ENCODE data around the gene FLRT2.

FLRT2 gene

DNA sequence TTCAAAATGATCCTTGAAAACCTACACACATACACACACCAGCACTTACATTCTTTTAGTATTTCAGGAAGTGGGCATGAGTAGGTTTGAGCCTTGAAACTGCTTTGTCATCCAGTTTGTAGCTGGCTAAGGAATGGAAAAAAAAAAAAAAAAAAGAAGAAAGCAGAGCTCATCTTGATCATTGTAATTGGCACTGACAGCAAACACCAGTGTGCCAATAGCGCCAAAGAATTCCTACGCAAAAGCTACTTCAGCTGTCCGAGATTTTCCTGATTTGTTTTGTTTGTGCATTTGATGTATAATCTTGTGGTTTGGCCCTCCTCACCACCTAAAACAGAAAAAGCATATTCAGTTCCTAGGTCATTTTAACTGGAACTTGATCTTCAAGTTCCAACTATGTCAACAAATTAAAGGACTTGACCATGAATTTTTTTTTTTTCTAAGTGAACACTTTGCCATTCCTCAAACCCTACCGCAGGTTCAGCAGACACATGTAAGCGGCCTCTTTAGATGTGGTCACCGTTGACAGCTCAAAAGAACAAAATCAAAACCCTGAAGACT lies 57.3 kb downstream of the FLRT2 start:
- no peak for ATAC-seq
- Mint-ChIP-seq H3K9me3 (no peaks in the 10 kb centered on the region), H3K4me1 (no peaks in the 10 kb centered on the region), H3K27ac (no peak overlapping the region), H3K36me3 (no peaks in the 10 kb centered on the region), H3K27me3 (no peaks in the 10 kb centered on the region), H3K4me3 (no peak overlapping the region)

DNA sequence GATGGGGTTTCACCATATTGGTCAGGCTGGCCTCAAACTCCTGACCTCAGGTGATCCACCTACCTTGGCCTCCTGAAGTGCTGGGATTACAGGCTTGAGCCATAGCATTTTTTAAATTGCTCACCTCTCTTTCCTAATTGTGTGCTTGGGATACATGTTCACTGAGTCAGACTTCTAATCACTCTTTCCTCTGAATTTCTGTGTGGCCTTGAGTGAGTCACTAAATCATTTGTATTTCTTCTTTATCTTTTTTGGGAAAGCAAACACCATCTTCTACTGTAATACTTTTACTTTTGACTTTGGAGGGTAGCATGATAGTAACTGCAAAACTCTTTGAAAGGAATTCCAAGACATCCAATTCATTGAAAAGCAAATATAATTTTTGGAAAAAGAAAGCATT lies 60.8 kb downstream of the FLRT2 start:
- no peak overlapping the region for H3K4me3 Mint-ChIP-seq
- H3K4me1 Mint-ChIP-seq: no peaks in the 10 kb centered on the region
- no peak overlapping the region for H3K27ac Mint-ChIP-seq
- peaks cover 3% of the 10 kb centered on the region for H3K9me3 Mint-ChIP-seq
- no peaks in the 10 kb centered on the region for H3K36me3 Mint-ChIP-seq
- ATAC-seq: no peak
- no peaks in the 10 kb centered on the region for H3K27me3 Mint-ChIP-seq

DNA sequence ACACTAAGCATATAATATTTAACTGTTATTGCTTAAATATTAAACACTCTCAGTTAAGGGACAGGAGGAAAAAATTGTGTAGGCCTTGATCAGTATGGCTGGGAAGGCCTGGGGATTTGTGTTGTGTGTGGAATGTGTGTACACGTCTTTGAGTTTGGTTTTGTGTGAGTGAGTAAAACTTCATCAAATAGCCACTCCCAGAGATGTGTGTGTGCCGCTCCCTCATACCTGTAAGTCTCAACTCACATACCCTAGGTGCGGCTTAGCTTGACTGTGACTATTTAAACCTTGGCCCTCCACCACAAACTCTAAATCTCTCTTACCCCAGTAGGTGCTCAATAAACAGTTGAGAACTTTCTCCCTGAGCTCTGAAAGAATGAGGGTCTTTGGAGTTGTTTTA lies 64.3 kb downstream of the FLRT2 start:
- Mint-ChIP-seq H3K4me1 (no peaks in the 10 kb centered on the region), H3K36me3 (no peaks in the 10 kb centered on the region), H3K4me3 (no peak overlapping the region), H3K27me3 (no peaks in the 10 kb centered on the region), H3K27ac (no peak overlapping the region), H3K9me3 (peaks cover 3% of the 10 kb centered on the region)
- ATAC-seq: no peak

DNA sequence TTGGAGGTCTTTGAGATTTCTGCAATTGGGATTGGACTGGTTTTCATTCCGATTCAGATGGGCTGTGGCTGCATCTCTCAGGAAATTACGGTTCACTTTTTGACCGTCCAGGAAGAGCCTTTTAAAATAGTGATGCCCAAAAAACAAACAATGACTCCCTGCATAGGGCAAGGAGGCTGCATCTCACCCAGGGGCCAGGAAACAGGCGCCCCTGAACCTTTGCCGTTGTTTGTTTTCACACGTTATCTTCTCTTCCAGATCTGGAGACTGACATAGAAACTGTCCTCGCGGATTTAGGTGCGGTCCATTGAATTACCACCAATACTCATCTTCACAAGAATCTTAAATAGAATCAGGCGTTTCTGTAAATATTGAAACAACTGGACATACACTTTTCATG lies 66.0 kb downstream of the FLRT2 start:
- Mint-ChIP-seq H3K27me3 (no peaks in the 10 kb centered on the region), H3K9me3 (peaks cover 7% of the 10 kb centered on the region)

DNA sequence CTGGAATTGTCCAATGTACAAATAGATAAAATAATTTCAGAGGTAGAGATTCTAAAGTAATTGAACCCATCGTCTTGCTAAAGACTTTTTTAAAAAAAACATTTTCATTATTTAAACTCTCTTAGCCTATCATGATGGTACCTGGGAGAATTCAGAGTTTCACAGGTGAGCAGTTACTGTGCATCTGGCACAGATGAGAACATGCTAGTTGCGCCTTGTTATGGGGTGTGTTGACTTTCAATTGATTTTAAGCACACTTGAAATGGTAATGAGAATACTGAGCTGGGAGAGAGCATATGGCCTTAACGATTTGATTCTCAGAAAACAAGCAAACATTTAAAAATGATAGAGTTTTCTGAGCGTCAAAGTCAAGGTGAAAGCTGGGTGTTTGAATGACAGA lies 66.6 kb downstream of the FLRT2 start:
- no peak overlapping the region for H3K27ac Mint-ChIP-seq
- H3K36me3 Mint-ChIP-seq: no peaks in the 10 kb centered on the region
- H3K9me3 Mint-ChIP-seq: peaks cover 8% of the 10 kb centered on the region
- H3K4me1 Mint-ChIP-seq: no peaks in the 10 kb centered on the region
- no peak overlapping the region for H3K4me3 Mint-ChIP-seq
- H3K27me3 Mint-ChIP-seq: no peaks in the 10 kb centered on the region
- ATAC-seq: no peak

More for the DNA sequence above, 66.0 kb downstream of the FLRT2 start:
- Mint-ChIP-seq H3K4me3 (no peak overlapping the region), H3K36me3 (no peaks in the 10 kb centered on the region), H3K27ac (no peak overlapping the region), H3K4me1 (no peaks in the 10 kb centered on the region)
- no peak for ATAC-seq

DNA sequence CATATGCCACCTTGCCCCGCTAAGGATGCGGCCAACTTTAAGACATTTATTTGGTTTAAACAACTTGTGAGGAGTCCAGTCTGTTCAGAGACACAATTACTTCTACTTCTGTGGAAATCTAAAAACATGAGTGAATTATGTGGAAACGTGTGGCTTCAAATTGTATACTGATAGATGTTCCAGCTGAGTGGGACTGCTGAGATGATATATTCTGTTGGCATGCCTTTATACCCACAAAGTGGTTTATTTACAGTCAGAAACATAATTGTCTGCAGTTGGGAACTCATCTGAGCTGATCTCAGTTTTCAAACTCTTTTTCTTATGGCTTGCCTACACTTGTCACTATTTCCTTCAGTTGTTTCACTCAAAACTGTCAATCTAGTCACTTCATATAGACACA lies 67.8 kb downstream of the FLRT2 start:
- no peaks in the 10 kb centered on the region for H3K36me3 Mint-ChIP-seq
- no peaks in the 10 kb centered on the region for H3K27me3 Mint-ChIP-seq
- no peak overlapping the region for H3K4me3 Mint-ChIP-seq
- no peak overlapping the region for H3K27ac Mint-ChIP-seq
- ATAC-seq: no peak
- H3K4me1 Mint-ChIP-seq: no peaks in the 10 kb centered on the region
- H3K9me3 Mint-ChIP-seq: peaks cover 8% of the 10 kb centered on the region

DNA sequence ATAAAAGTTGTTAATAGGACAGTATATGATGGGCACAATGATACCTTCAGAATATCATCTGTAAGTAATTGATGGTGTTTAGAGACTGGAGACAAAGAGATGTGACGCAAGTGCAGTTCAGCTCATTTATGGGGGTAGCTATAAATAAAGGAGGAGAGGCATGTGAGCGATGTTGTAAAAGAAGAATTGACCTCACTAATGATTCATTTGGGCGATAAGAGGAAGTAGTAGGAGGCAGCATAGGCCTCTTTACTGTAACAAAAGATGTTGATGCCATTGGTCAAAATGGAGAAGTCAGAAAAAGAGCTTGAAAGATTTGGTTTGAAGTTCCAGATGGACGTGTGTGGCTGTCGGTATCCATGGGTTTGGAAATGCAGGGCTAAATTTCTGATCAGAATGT lies 70.0 kb downstream of the FLRT2 start:
- no peak for ATAC-seq
- Mint-ChIP-seq H3K9me3 (peaks cover 6% of the 10 kb centered on the region), H3K27me3 (no peaks in the 10 kb centered on the region), H3K4me3 (no peak overlapping the region), H3K36me3 (no peaks in the 10 kb centered on the region), H3K27ac (no peak overlapping the region), H3K4me1 (no peaks in the 10 kb centered on the region)

DNA sequence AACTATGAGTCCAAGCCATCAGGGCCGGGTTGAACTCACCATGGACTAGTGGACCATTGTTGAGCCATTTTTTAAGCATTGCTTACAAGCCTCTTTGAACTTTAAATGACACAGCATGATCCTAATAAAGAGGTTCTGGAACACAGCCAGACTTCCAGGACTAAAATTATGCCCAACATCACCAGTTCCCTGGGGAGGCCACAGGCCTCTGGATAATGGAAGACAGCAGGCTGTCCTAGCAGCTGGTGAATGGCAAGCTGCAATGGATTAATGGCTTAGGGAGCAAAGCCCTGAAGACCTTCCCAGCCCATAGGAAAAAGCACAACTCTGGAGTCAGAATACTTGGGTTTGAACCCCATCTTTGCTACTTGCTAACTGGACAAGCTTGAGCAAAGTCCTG lies 71.3 kb downstream of the FLRT2 start:
- no peak overlapping the region for H3K4me3 Mint-ChIP-seq

DNA sequence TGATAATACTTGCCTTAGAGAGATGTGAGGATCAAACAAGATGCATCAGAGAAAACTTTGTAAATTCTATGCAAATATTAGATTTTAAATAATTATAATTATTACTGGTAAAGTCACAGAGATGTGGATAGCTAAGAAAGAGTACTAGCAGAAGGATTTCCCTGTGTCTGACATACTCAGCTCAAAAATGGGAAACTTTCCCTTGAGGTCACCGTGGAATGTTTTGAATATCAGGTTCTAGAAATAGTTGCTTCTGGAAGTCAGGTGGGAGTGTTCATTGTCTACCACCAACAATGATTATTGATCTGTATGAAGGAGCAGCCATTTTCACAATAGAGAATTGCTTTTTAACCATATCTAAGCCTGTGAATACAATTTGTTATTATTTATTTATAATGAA lies 71.7 kb downstream of the FLRT2 start:
- Mint-ChIP-seq H3K4me1 (no peaks in the 10 kb centered on the region), H3K4me3 (no peak overlapping the region), H3K27ac (no peak overlapping the region), H3K36me3 (no peaks in the 10 kb centered on the region), H3K27me3 (no peaks in the 10 kb centered on the region), H3K9me3 (peaks cover 5% of the 10 kb centered on the region)
- ATAC-seq: no peak

More for the DNA sequence above, 71.3 kb downstream of the FLRT2 start:
- ATAC-seq: no peak
- H3K27me3 Mint-ChIP-seq: no peaks in the 10 kb centered on the region
- no peak overlapping the region for H3K27ac Mint-ChIP-seq
- no peaks in the 10 kb centered on the region for H3K4me1 Mint-ChIP-seq
- no peaks in the 10 kb centered on the region for H3K36me3 Mint-ChIP-seq
- H3K9me3 Mint-ChIP-seq: peaks cover 5% of the 10 kb centered on the region

DNA sequence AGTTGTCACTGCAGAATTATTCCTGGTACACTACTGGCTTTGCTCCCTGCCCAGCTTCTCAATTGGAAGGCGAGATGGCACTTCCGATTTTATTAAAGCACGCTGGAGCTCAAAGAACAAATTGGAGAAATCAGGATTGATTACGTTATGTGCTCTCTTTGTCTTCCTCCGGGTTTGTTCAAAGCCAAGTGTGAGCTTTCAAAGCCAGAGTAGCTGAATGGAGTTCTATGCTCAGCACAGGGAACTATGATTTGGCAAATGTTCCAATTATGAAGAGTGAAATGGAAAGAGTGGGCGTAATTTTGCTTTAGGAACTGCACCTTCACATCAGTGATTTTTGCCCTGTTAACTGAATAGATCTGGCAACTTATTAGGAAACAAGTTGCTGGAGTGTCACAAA lies 72.4 kb downstream of the FLRT2 start:
- peaks cover 5% of the 10 kb centered on the region for H3K9me3 Mint-ChIP-seq
- ATAC-seq: no peak
- H3K27ac Mint-ChIP-seq: no peak overlapping the region
- no peaks in the 10 kb centered on the region for H3K27me3 Mint-ChIP-seq
- no peaks in the 10 kb centered on the region for H3K4me1 Mint-ChIP-seq
- no peak overlapping the region for H3K4me3 Mint-ChIP-seq
- no peaks in the 10 kb centered on the region for H3K36me3 Mint-ChIP-seq

DNA sequence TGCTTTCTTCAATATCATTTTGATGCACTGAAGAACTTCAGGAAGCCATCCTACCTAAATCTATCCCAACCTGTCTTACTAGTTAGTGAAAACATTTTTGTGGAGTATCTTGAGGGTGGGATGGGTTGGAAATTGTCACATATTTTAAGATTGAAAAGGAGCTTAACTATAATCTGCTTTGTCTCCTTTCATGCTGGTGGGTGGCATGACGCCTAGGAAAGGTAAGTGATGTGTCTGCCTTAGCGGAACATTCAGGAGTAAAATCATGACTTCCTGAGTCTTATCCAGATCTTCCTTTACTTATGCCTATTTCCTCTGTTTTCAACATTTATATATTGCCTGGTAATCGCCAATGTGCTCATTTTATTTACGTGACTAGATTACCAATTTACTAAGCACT lies 74.1 kb downstream of the FLRT2 start:
- Mint-ChIP-seq H3K4me3 (no peak overlapping the region), H3K36me3 (no peaks in the 10 kb centered on the region), H3K27ac (no peak overlapping the region), H3K27me3 (no peaks in the 10 kb centered on the region), H3K9me3 (peaks cover 5% of the 10 kb centered on the region), H3K4me1 (no peaks in the 10 kb centered on the region)
- ATAC-seq: no peak

DNA sequence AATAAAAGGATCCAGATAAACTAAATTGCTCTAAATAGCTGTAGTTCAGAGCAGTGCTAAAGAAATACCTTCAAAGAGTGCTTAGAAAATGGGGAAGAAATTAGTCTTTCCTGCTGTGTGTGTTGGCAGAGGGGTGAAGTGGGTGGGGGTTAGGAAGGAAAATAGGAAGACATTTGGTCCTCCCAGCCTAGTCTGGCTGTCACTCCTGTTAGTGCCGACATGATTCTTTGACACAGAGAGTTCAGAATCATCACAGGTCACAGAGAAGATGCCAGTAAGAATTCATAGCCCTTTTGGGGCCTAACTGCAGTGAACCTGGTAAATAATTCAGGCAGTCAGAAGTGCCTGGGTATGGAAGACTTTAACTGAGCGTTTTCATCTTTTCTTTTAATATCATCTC lies 74.8 kb downstream of the FLRT2 start:
- Mint-ChIP-seq H3K27me3 (no peaks in the 10 kb centered on the region), H3K4me1 (no peaks in the 10 kb centered on the region), H3K4me3 (no peak overlapping the region), H3K27ac (no peak overlapping the region), H3K36me3 (no peaks in the 10 kb centered on the region), H3K9me3 (peaks cover 5% of the 10 kb centered on the region)
- ATAC-seq: no peak

DNA sequence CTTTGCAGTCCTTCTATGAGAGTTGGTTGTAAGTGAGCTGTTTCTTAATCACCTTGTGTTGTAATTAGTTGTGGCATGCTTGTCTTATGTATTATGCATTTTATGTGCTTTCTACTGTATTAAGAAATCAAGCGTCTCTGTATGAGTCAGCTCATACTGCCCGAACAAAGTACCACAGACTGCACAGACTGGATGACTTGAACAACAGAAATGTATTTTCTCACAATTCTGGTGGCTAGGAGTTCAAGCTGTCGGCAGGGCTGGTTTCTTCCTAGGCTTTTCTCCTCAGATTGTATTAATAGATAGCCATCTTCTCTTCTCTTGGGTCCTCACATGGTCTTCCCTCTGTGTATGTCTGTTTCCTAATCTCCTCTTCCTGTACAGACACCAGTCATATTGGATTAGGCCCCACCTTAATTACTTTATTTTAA lies 77.7 kb downstream of the FLRT2 start:
- Mint-ChIP-seq H3K9me3 (peaks cover 7% of the 10 kb centered on the region), H3K4me1 (no peaks in the 10 kb centered on the region), H3K36me3 (no peaks in the 10 kb centered on the region), H3K27ac (no peak overlapping the region), H3K27me3 (no peaks in the 10 kb centered on the region), H3K4me3 (no peak overlapping the region)
- no peak for ATAC-seq

DNA sequence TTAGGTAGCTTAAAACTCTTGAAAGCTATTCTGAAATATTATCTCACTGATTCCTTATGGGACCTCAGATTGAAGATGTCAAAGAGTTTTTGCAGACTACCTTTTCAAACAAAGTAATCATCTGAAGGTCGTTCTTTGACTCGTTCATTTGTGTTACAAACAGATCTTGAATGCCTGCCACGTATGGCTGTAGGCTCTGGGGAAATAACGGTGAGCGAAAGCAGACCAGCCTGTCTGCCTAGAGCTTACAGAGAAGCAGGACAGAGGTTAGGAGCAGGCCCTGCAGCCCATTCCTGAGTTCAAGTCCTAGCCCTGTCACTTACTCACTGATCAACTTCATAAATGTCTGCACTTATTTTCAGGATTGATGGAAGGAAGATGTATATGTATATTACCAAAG lies 83.6 kb downstream of the FLRT2 start:
- no peak for ATAC-seq
- Mint-ChIP-seq H3K27ac (no peak overlapping the region), H3K36me3 (no peaks in the 10 kb centered on the region)

DNA sequence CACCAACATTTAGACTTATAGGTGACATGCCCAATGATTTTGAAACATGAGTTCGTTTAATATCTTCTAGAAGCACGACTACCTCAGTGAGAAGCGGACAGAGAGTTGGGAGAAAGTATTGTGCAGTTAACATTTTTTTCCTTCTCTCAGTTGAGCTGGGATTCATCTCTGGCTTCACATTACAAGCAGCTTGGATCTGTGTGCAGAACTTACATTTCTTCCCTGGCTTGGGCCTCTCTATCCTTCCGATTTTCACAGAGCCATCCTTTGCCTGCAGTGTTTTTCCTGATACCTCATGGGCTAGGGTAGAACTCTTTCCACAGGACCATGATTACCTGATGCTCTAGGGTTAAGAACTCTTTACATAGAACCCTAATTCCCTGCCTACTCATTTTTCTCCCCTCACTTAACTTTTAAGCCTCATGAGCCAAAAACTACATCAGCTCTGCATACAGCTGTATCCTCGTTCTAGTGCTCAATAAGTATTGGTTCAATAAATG lies 86.5 kb downstream of the FLRT2 start:
- no peak for ATAC-seq
- Mint-ChIP-seq H3K4me3 (no peak overlapping the region), H3K9me3 (peaks cover 4% of the 10 kb centered on the region), H3K27me3 (no peaks in the 10 kb centered on the region), H3K36me3 (no peaks in the 10 kb centered on the region), H3K27ac (no peak overlapping the region), H3K4me1 (no peaks in the 10 kb centered on the region)

More for the DNA sequence above, 83.6 kb downstream of the FLRT2 start:
- Mint-ChIP-seq H3K4me3 (no peak overlapping the region), H3K4me1 (no peaks in the 10 kb centered on the region), H3K9me3 (peaks cover 7% of the 10 kb centered on the region), H3K27me3 (no peaks in the 10 kb centered on the region)

DNA sequence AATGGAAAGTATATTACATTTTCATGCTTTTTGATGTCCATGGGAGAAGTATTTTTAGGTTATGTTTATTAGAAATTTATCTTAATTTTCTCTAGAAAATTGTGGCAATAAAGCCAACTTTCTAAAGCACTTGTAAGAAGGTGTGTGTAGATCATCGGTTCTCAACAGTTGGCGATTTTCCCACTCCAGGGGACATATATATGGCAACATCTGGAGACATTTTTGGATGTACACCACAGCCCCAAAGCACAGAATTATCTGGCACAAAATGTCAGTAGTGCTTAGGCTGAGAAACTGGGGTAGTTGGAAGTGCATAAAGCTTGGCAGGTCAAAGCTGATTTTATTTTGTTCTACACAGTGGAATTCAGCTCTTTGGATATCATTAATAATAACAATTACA lies 86.9 kb downstream of the FLRT2 start:
- no peaks in the 10 kb centered on the region for H3K27me3 Mint-ChIP-seq
- H3K9me3 Mint-ChIP-seq: no peaks in the 10 kb centered on the region

DNA sequence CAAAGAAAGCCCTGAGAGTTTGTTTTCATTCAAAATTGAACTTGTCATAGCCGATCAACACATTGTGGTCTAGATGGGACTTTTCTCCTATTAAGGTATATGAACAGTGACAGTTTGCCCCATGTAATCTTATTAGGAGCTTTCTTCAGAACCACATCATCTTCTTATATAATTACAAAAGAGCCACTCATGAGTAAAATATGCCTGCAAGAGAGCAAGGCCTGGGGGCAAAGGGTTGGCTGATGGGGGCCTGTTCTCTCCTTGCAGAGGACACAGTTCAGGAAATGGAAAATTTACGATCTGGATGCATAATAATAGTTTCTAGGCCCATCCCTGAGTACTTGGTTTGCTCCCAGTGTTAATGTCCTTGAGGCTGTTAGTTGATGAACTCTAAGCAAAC lies 87.8 kb downstream of the FLRT2 start:
- H3K4me1 Mint-ChIP-seq: no peaks in the 10 kb centered on the region
- ATAC-seq: no peak
- H3K27ac Mint-ChIP-seq: no peak overlapping the region
- no peaks in the 10 kb centered on the region for H3K27me3 Mint-ChIP-seq
- H3K9me3 Mint-ChIP-seq: no peaks in the 10 kb centered on the region
- H3K36me3 Mint-ChIP-seq: no peaks in the 10 kb centered on the region
- H3K4me3 Mint-ChIP-seq: no peak overlapping the region

More for the DNA sequence above, 86.9 kb downstream of the FLRT2 start:
- Mint-ChIP-seq H3K27ac (no peak overlapping the region), H3K4me1 (no peaks in the 10 kb centered on the region), H3K36me3 (no peaks in the 10 kb centered on the region), H3K4me3 (no peak overlapping the region)
- no peak for ATAC-seq
